SK-N-MC (cell line): ENCODE results near the gene NABP1.

Experiments used
- EZH2 ChIP-seq: fragments of 200-600 bp; sonication (generic); IDR thresholded peaks from one replicate; pipeline ENCODE4 v1.6.1; 2017; ENCODE audit warnings: antibody characterized with exemption
- FOXP2 ChIP-seq: optimal IDR thresholded peaks from 2 replicates; pipeline ENCODE3; 2011; ENCODE audit warnings: mild to moderate bottlenecking, moderate library complexity; ENCODE audit not compliant: insufficient read depth; ENCODE audit errors: extremely low read length, control extremely low read depth

GRCh38 chr2:191730263-191730662 lies 52.3 kb downstream of the NABP1 start:
- TF ChIP-seq EZH2 = no peak
- TF ChIP-seq FOXP2 = no peak
